CD4-positive, CD25-positive, alpha-beta regulatory T cell (primary cell): ENCODE measurements around the gene PIGQ. TPM values are rescaled to one million over a fixed set of nuclear protein-coding genes. Genes with fewer than 3 reads are reported as not detected.

Experiments
- ATAC-seq, 2 donors: fragments of 150-1000 bp; cut with Tn5 transposase; one replicate each; pipeline ENCODE4 v1.10.0; 2021; ENCODE audit warnings: low read depth in 2 of 2, moderate number of reproducible peaks in 2 of 2, moderate library complexity in 1 of 2
- DNase-seq, 3 donors: peaks; one replicate each; pipeline versions ENCODE4 v3.0.0 to v3.0.0-alpha.2; 2012 to 2022; ENCODE audit warnings: mixed read lengths in 1 of 3
- H3K27ac ChIP-seq: one replicate; pipeline ENCODE4 v1.7.0; 2013; ENCODE audit warnings: mild to moderate bottlenecking, low read length; ENCODE audit not compliant: insufficient read depth, poor library complexity, severe bottlenecking
- H3K27me3 ChIP-seq: one replicate; pipeline ENCODE4 v1.7.0; 2013; ENCODE audit warnings: low read length; ENCODE audit not compliant: control insufficient read depth, insufficient read depth
- H3K36me3 ChIP-seq: one replicate; pipeline ENCODE4 v1.7.0; 2013; ENCODE audit warnings: mild to moderate bottlenecking, low read length, moderate library complexity; ENCODE audit not compliant: control insufficient read depth, insufficient read depth
- H3K4me1 ChIP-seq: 2 replicates; pipeline ENCODE4 v1.7.0; 2013; ENCODE audit warnings: mild to moderate bottlenecking, low read length; ENCODE audit not compliant: insufficient read depth, control insufficient read depth, poor library complexity, severe bottlenecking
- H3K4me3 ChIP-seq: one replicate; pipeline ENCODE4 v1.7.0; 2013; ENCODE audit warnings: low read depth, mild to moderate bottlenecking, low read length, moderate library complexity
- H3K9me3 ChIP-seq, 2 experiments: 1 replicate in 1 of 2; 2 replicates in 1 of 2; pipeline ENCODE4 v1.7.0; 2013; ENCODE audit warnings: low read length in 2 of 2, mild to moderate bottlenecking in 1 of 2, moderate library complexity in 1 of 2; ENCODE audit not compliant: control insufficient read depth in 2 of 2
- H3K27ac Mint-ChIP-seq, 3 donors: one replicate each; pipeline ENCODE4 v1.8.0; 2020 to 2022; ENCODE audit warnings: mild to moderate bottlenecking in 3 of 3, mixed read lengths in 3 of 3, moderate library complexity in 2 of 3
- H3K27me3 Mint-ChIP-seq: one replicate; pipeline ENCODE4 v1.8.0; 2022; ENCODE audit warnings: mild to moderate bottlenecking, mixed read lengths
- H3K36me3 Mint-ChIP-seq: one replicate; pipeline ENCODE4 v1.8.0; 2020; ENCODE audit warnings: mixed read lengths
- H3K4me1 Mint-ChIP-seq, 4 donors: one replicate each; pipeline ENCODE4 v1.8.0; 2020 to 2022; ENCODE audit warnings: mixed read lengths in 4 of 4, mild to moderate bottlenecking in 1 of 4
- H3K4me3 Mint-ChIP-seq, 4 donors: one replicate each; pipeline ENCODE4 v1.8.0; 2020 to 2022; ENCODE audit warnings: mild to moderate bottlenecking in 4 of 4, mixed read lengths in 4 of 4, moderate library complexity in 3 of 4
- H3K9me3 Mint-ChIP-seq, 7 donors: one replicate each; pipeline ENCODE4 v1.8.0; 2020 to 2022; ENCODE audit warnings: mixed read lengths in 7 of 7, mild to moderate bottlenecking in 3 of 7, moderate library complexity in 2 of 7
- polyA plus RNA-seq, 4 donors: library from polyadenylated mRNA; unstranded; fragments of 300-500 nt; fragmentation: Illumina TruSeq; gene quantifications; one replicate each; pipeline ENCODE4 v1.2.3, GENCODE V29; 2021
- total RNA-seq: library from RNA; stranded (reverse); gene quantifications from one replicate; pipeline ENCODE4 v1.2.3, GENCODE V29; 2022

The PIGQ gene
- total and polyA plus RNA-seq, 5 donors from 2014 or later: 11.6 to 25.7 (median 13.1) TPM

GRCh38 chr16:580946-581498 lies 11.3 kb downstream of the PIGQ start:
- H3K9me3 ChIP-seq: no peaks in the 10 kb centered on the region
- Mint-ChIP-seq H3K9me3 (no peaks in the 10 kb centered on the region), H3K27me3 (no peaks in the 10 kb centered on the region), H3K27ac (no peak overlapping the region), H3K36me3 (no peaks in the 10 kb centered on the region), H3K4me1 (peaks cover 0 to 4% (median 0%) of the 10 kb centered on the region in 4 donors), H3K4me3 (no peak overlapping the region)
- no peak overlapping the region for H3K27ac ChIP-seq
- no peak for ATAC-seq
- no peaks in the 10 kb centered on the region for H3K36me3 ChIP-seq
- H3K4me3 ChIP-seq: no peak overlapping the region
- no peaks in the 10 kb centered on the region for H3K27me3 ChIP-seq
- H3K4me1 ChIP-seq: peaks cover 3% of the 10 kb centered on the region
- DNase-seq: no peak

- Histone ChIP-seq H3K27me3 (no peaks in the 10 kb centered on the region), H3K36me3 (no peaks in the 10 kb centered on the region), H3K4me3 (no peak overlapping the region), H3K4me1 (peaks cover 4% of the 10 kb centered on the region), H3K27ac (no peak overlapping the region), H3K9me3 (no peaks in the 10 kb centered on the region)
- H3K4me1 Mint-ChIP-seq: peaks cover 0 to 4% (median 0%) of the 10 kb centered on the region in 4 donors
- no peak overlapping the region for H3K4me3 Mint-ChIP-seq
- no peak for DNase-seq
- no peaks in the 10 kb centered on the region for H3K36me3 Mint-ChIP-seq
- H3K27me3 Mint-ChIP-seq: no peaks in the 10 kb centered on the region
- no peaks in the 10 kb centered on the region for H3K9me3 Mint-ChIP-seq
- ATAC-seq: no peak
- no peak overlapping the region for H3K27ac Mint-ChIP-seq
These were observed 12.4 kb downstream of the PIGQ start for GRCh38 chr16:582218-582613.

- Histone ChIP-seq H3K36me3 (no peaks in the 10 kb centered on the region), H3K9me3 (no peaks in the 10 kb centered on the region), H3K4me1 (peaks cover 10% of the 10 kb centered on the region), H3K27ac (no peak overlapping the region), H3K4me3 (no peak overlapping the region), H3K27me3 (no peaks in the 10 kb centered on the region)
- ATAC-seq (no peak), DNase-seq (no peak)
- Mint-ChIP-seq H3K36me3 (no peaks in the 10 kb centered on the region), H3K27ac (no peak overlapping the region), H3K27me3 (no peaks in the 10 kb centered on the region), H3K4me3 (no peak overlapping the region), H3K9me3 (no peaks in the 10 kb centered on the region), H3K4me1 (peaks cover 0 to 8% (median 0%) of the 10 kb centered on the region in 4 donors)
These were observed 13.0 kb downstream of the PIGQ start for GRCh38 chr16:582614-583331.

- DNase-seq: no peak
- H3K9me3 Mint-ChIP-seq: no peaks in the 10 kb centered on the region
These were observed 13.7 kb downstream of the PIGQ start for GRCh38 chr16:583470-583814.

GRCh38 chr16:583815-584591 lies 14.2 kb downstream of the PIGQ start:
- peaks cover 19% of the 10 kb centered on the region for H3K4me1 ChIP-seq
- H3K4me3 ChIP-seq: no peak overlapping the region
- H3K27me3 Mint-ChIP-seq: no peaks in the 10 kb centered on the region
- no peaks in the 10 kb centered on the region for H3K27me3 ChIP-seq
- H3K9me3 ChIP-seq: no peaks in the 10 kb centered on the region
- no peaks in the 10 kb centered on the region for H3K9me3 Mint-ChIP-seq
- no peak overlapping the region for H3K27ac ChIP-seq
- H3K36me3 Mint-ChIP-seq: no peaks in the 10 kb centered on the region
- ATAC-seq (no peak), DNase-seq (no peak)
- no peak overlapping the region for H3K4me3 Mint-ChIP-seq
- peaks cover 0 to 15% (median 0%) of the 10 kb centered on the region in 4 donors for H3K4me1 Mint-ChIP-seq
- H3K36me3 ChIP-seq: no peaks in the 10 kb centered on the region
- no peak overlapping the region for H3K27ac Mint-ChIP-seq

More at GRCh38 chr16:583470-583814, 13.7 kb downstream of the PIGQ start:
- H3K27me3 Mint-ChIP-seq: no peaks in the 10 kb centered on the region
- no peak overlapping the region for H3K27ac Mint-ChIP-seq
- H3K36me3 ChIP-seq: no peaks in the 10 kb centered on the region
- no peak for ATAC-seq
- H3K36me3 Mint-ChIP-seq: no peaks in the 10 kb centered on the region
- H3K9me3 ChIP-seq: no peaks in the 10 kb centered on the region
- no peaks in the 10 kb centered on the region for H3K27me3 ChIP-seq
- H3K4me1 ChIP-seq: peaks cover 16% of the 10 kb centered on the region
- H3K4me3 ChIP-seq: no peak overlapping the region
- no peak overlapping the region for H3K27ac ChIP-seq
- H3K4me3 Mint-ChIP-seq: no peak overlapping the region
- H3K4me1 Mint-ChIP-seq: peaks cover 0 to 13% (median 0%) of the 10 kb centered on the region in 4 donors

- Histone ChIP-seq H3K27ac (no peak overlapping the region), H3K36me3 (no peaks in the 10 kb centered on the region), H3K4me3 (no peak overlapping the region), H3K9me3 (no peaks in the 10 kb centered on the region), H3K4me1 (peaks cover 17% of the 10 kb centered on the region), H3K27me3 (no peaks in the 10 kb centered on the region)
- peaks cover 6% of the 10 kb centered on the region for H3K27me3 Mint-ChIP-seq
- no peaks in the 10 kb centered on the region for H3K9me3 Mint-ChIP-seq
- DNase-seq (no peak), ATAC-seq (no peak)
- H3K27ac Mint-ChIP-seq: peak overlapping the region in 1 of 3 donors; percentile 20
- no peaks in the 10 kb centered on the region for H3K36me3 Mint-ChIP-seq
- H3K4me3 Mint-ChIP-seq: peak overlapping the region in 2 of 4 donors; percentile 60 to 88
- H3K4me1 Mint-ChIP-seq: peaks cover 0 to 18% (median 3%) of the 10 kb centered on the region in 4 donors
These were observed 15.6 kb downstream of the PIGQ start for GRCh38 chr16:585351-585750.

- peaks cover 25% of the 10 kb centered on the region for H3K4me1 ChIP-seq
- Mint-ChIP-seq H3K27ac (peak overlapping the region in 2 of 3 donors; percentile 20 to 80), H3K36me3 (no peaks in the 10 kb centered on the region), H3K4me1 (peaks cover 0 to 25% (median 7%) of the 10 kb centered on the region in 4 donors), H3K9me3 (no peaks in the 10 kb centered on the region), H3K4me3 (peak overlapping the region in 1 of 4 donors; percentile 88), H3K27me3 (peaks cover 6% of the 10 kb centered on the region)
- no peak overlapping the region for H3K4me3 ChIP-seq
- no peaks in the 10 kb centered on the region for H3K36me3 ChIP-seq
- no peaks in the 10 kb centered on the region for H3K27me3 ChIP-seq
- no peak overlapping the region for H3K27ac ChIP-seq
- ATAC-seq: no peak
- no peak for DNase-seq
- no peaks in the 10 kb centered on the region for H3K9me3 ChIP-seq
These were observed 16.4 kb downstream of the PIGQ start for GRCh38 chr16:586047-586644.
